ENCODE results near the gene CAB39L. TPM values are rescaled to one million over a fixed set of nuclear protein-coding genes. Genes with fewer than 3 reads are reported as not detected.
A peak's percentile ranks its signal among the peaks of the same experiment; 100 is the strongest.

CAB39L gene
- 13.4 TPM for total RNA-seq
- long read RNA-seq, partial matches to known transcripts: 0 of 15 reads
- long read RNA-seq, other reads (novel, unspliced or antisense): 10 of 15 reads

DNA sequence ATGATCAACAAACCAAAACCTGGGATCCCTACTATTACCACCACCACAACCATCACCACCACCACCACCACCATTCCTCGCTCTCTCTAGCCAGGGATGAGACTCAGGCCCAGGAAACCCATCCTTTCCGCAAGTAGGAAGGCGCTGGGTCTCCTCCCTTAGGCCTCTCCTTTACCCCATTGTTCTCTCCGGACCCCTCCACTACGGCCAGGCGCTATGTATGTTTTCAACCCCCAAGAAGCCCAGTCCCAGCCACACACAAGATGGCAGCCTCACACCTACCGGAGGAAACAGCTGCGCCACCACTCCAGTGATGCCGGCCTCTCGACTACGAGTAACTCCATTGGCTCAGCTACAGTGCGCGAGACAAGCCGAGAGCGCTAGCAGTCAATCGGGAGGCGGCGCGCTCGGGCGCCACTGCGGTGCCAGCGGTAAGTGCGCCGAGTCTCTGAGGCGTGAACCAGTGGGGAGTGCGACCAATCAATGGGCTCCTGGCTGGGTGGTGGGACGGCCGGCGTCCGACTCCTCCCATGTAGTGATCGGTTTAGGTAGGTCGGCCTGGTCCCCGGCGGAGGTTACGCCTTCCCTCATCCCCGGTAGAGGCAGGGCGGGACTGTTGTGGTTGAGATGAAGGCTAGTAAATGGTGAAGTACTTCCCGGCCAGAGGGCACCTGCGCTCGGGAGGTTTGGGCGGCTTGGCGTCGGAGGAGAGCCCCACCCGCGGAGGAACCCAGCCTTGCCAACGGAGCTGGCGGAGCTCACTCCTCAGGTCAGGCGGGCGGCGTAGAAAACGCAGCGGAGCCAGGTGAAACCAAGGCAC is at the start of gene CAB39L, which contains the start of gene SETDB2:
Gene CAB39L, minus strand, starts transcription at position 361 of the 820 bp plus-strand sequence. CDS start 61,154 bp downstream, outside the sequence.
Gene SETDB2, plus strand, starts transcription at position 571 of the 820 bp plus-strand sequence. CDS start 7,620 bp downstream, outside the sequence.
- peaks cover 35% of the 10 kb centered on the region for H3K4me1 ChIP-seq
- H3K27ac ChIP-seq: peak within 1 kb of the TSS; percentile 92
- peak within 1 kb of the TSS; percentile 77 for H3K4me3 ChIP-seq
- no peaks in the 10 kb centered on the region for H3K36me3 ChIP-seq
- intact Hi-C loops (cut with DNase I): no loop called here
- TF ChIP-seq CTCF (IDR thresholded peaks at IDR 0.05): peak; percentile 57
- DNase-seq (peak; percentile 100), ATAC-seq (peak; percentile 99)
- no peaks in the 10 kb centered on the region for H3K27me3 ChIP-seq (ENCODE audit: low read depth)
- no peaks in the 10 kb centered on the region for H3K9me3 ChIP-seq

GRCh38 chr13:49488563-49488962 is 44.7 kb upstream of the CAB39L start:
- peaks cover 57% of the 10 kb centered on the region for H3K36me3 ChIP-seq

DNA sequence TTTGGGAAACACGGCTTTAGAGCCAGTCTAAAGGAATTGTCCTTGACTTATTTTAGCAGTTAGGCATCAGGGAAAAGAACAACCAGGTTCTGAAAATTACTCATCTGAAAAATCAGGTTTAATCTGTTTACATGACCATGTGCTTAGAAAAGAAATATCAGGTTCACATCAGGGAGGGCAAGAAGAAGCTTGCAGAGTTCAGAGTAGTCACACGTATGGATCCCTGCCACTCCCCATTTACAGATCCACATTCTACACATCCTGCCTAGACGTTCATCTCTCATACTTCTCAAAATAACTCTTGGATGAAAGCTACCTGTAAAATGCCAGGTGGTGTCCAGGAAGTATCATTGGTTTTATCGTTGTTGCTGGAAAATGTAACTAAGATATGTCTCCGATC is 37.9 kb upstream of the CAB39L start:
- no peak for DNase-seq
- H3K4me1 ChIP-seq: no peaks in the 10 kb centered on the region
- intact Hi-C loops (cut with DNase I): no loop called here
- no peak for ATAC-seq
- H3K27me3 ChIP-seq (ENCODE audit: low read depth): no peaks in the 10 kb centered on the region
- H3K9me3 ChIP-seq: no peaks in the 10 kb centered on the region
- peaks cover 94% of the 10 kb centered on the region for H3K36me3 ChIP-seq
- H3K27ac ChIP-seq: no peak overlapping the region
- H3K4me3 ChIP-seq: no peak overlapping the region
- TF ChIP-seq CTCF (IDR thresholded peaks at IDR 0.05): no peak

More at GRCh38 chr13:49488563-49488962, 44.7 kb upstream of the CAB39L start:
- Histone ChIP-seq H3K27me3 (ENCODE audit: low read depth) (no peaks in the 10 kb centered on the region), H3K9me3 (no peaks in the 10 kb centered on the region), H3K4me1 (no peaks in the 10 kb centered on the region), H3K4me3 (no peak overlapping the region), H3K27ac (no peak overlapping the region)
- no peak for ATAC-seq
- no peak for TF ChIP-seq CTCF (IDR thresholded peaks at IDR 0.05)
- DNase-seq: no peak
- intact Hi-C loops (cut with DNase I): no loop called here

GRCh38 chr13:49476529-49476928 is 32.7 kb upstream of the CAB39L start:
- peaks cover 85% of the 10 kb centered on the region for H3K36me3 ChIP-seq

DNA sequence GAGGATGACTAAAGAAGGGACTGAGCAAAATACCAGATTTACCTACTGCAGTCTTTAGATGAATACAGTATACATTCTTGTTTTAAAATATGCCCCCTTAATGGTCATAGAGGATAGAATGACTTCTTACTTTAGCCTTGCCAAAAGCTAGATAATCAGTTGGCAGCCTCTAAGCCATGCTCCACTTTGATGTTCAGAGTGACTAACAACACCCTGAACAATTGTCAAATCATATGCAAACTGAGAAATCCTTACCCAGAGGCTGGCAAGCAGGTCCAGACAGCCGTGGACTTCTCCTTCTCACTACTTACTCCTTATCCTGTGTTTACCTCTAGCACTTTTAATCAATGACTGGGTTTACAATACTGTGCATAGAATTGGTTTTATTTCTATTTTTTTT is 28.3 kb upstream of the CAB39L start:
- no peak for ATAC-seq
- H3K27me3 ChIP-seq (ENCODE audit: low read depth): no peaks in the 10 kb centered on the region
- H3K36me3 ChIP-seq: peaks cover 75% of the 10 kb centered on the region
- DNase-seq: no peak
- no peak overlapping the region for H3K27ac ChIP-seq
- no peaks in the 10 kb centered on the region for H3K4me1 ChIP-seq
- no peak overlapping the region for H3K4me3 ChIP-seq
- no peak for TF ChIP-seq CTCF (IDR thresholded peaks at IDR 0.05)
- no peaks in the 10 kb centered on the region for H3K9me3 ChIP-seq
- intact Hi-C loops (cut with DNase I): no loop called here

More at GRCh38 chr13:49476529-49476928, 32.7 kb upstream of the CAB39L start:
- no peak overlapping the region for H3K27ac ChIP-seq
- no peak for ATAC-seq
- TF ChIP-seq CTCF (IDR thresholded peaks at IDR 0.05): no peak
- H3K9me3 ChIP-seq: no peaks in the 10 kb centered on the region
- no peaks in the 10 kb centered on the region for H3K27me3 ChIP-seq (ENCODE audit: low read depth)
- no peaks in the 10 kb centered on the region for H3K4me1 ChIP-seq
- no peak overlapping the region for H3K4me3 ChIP-seq
- intact Hi-C loops (cut with DNase I): no loop called here
- no peak for DNase-seq
